ENCODE measurements around the gene ELFN2.
"Not testable (repeated sequence)": the region's sequence is repeated elsewhere in the genome, so short reads cannot be mapped to it uniquely, and the experiment has no call there.

The ELFN2 gene, protein sequence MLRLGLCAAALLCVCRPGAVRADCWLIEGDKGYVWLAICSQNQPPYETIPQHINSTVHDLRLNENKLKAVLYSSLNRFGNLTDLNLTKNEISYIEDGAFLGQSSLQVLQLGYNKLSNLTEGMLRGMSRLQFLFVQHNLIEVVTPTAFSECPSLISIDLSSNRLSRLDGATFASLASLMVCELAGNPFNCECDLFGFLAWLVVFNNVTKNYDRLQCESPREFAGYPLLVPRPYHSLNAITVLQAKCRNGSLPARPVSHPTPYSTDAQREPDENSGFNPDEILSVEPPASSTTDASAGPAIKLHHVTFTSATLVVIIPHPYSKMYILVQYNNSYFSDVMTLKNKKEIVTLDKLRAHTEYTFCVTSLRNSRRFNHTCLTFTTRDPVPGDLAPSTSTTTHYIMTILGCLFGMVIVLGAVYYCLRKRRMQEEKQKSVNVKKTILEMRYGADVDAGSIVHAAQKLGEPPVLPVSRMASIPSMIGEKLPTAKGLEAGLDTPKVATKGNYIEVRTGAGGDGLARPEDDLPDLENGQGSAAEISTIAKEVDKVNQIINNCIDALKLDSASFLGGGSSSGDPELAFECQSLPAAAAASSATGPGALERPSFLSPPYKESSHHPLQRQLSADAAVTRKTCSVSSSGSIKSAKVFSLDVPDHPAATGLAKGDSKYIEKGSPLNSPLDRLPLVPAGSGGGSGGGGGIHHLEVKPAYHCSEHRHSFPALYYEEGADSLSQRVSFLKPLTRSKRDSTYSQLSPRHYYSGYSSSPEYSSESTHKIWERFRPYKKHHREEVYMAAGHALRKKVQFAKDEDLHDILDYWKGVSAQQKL

DNA sequence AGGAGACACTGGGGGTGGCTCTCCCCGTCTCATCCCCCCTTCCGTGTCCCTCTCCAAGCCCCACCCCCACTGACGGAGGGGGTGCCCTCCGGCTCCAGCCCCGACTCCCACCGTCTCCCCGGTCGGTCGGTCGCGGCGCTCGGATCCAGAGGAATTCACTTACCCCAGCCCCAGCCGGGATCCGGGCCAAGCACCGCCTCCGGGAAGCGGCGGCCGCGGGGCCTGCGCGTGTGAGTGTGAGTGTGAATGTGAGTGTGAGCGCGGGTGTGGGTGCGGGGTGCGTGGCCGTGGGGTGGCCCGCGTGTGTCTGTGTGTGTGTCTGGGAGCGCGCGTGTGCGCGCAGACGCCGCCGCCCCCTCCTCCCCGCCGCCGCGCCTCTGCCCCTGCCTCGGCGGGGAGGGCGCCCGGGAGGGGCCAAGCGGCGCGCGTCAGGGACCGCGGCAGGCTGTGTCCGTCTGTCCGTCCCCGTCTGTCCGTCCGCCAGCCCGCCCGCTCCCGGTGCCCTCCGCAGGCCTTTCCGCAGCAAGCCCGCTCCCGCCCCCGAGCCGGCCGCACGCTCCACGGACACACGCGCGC, at the start of gene ELFN2:
Gene ELFN2 (minus strand): TSS at position 345 of the 576 bp plus-strand sequence. CDS start 51,945 bp downstream, outside the sequence.
- no peak for DNase-seq (ENCODE audit: low read depth in 1 of 2, low spot score in 1 of 2)

DNA sequence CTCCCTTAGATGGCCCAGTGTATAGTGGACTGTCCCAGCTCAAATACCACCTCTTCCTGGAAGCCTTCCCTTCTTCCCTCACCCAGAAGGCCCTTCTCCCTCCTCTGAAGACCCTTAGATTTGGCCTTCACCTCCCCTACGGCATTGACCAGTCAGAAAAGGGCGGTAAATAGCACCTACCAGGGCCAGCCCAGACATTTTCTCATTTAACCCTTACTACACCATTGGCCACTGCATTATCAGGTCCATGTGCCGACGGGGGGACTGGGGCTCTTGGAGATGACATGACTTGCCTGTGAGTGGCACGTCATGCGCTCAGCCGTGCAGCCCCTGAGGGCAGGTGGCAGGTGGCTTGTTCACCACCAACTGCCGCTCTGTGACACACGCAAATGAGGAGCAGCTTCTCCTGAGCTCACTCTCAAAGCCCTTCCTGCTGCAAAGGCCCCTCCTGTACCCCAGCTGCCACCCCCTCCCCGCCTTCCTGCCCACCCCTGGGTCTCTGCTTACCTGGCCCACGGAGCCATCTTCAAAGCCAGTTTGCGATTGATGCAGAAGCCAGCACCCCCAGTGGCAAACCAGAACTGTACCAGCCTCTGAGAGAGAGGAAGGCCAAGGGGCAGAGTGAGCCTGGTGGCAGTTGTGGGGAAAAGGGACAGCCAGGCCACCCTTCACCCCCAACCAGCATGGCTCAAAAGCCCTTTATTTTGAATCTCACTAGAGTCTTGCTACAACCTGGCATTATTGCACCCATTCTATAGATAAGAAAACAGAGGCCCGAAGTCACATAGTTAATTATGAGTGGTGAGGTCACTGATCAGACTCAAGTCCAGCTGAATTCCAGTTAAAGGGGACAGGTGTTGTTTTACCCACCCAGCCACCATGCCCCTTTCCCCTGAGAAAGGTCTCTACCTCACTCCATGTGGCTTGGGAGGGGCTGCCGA, 49.4 kb upstream of the ELFN2 start:
- no peak for DNase-seq (ENCODE audit: low read depth in 1 of 2, low spot score in 1 of 2)

DNA sequence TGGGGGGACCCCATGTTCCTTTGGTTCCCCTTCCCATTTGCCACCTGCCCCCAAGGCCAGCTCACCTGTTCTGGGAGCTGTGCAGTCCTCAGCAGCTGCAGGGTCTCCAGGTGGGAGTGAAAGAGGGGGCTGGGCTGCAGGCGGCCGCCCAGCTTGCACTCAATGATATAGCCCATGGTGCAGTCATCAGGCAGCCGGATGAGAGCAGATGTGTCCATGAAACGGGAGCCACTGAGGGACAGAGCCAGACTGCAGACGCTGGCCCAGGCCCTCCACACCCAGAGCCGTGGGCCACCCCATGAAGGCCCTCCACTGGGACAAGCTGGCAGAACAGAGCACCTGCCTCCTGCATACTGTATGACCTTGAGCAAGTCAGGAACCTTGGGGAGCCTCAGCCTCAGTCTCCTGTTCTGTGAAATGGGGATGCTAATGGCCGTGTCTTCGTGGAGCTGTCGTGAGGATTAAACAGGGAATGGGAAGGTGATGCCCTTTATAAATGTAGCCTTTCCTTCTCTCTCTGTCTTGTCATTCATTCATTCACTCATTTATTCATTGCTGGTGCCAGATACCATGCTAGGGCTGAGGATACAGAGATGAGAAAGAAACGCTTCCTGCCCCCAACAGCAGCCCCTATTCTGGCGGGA, 47.3 kb upstream of the ELFN2 start:
- no peak for DNase-seq (ENCODE audit: low read depth in 1 of 2, low spot score in 1 of 2)

DNA sequence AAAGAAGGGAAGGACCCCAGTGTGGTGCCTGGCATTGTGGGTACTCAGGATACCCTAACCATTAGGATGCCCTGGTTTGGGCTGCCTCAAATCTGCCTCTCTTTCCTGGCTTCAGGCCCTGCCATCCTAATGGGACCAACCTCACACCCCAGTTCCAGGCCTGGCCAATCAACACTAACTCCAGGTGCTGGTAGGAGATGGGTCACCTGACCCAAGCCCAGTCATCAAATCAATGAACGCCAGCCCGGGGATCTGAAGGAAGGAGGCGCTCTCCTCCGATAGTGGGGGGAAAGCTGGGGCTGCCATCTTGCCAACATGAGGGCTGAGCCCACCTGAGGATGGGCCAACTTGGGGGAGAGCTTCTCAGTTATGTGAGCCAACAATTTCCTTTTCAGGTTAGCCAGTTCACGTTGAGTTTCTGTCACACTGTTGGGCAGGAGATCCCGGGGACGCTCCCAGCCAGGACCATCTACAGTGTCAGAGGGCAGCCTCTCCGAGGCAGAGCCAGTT, 46.2 kb upstream of the ELFN2 start:
- DNase-seq (ENCODE audit: low read depth in 1 of 2, low spot score in 1 of 2), result no peak

DNA sequence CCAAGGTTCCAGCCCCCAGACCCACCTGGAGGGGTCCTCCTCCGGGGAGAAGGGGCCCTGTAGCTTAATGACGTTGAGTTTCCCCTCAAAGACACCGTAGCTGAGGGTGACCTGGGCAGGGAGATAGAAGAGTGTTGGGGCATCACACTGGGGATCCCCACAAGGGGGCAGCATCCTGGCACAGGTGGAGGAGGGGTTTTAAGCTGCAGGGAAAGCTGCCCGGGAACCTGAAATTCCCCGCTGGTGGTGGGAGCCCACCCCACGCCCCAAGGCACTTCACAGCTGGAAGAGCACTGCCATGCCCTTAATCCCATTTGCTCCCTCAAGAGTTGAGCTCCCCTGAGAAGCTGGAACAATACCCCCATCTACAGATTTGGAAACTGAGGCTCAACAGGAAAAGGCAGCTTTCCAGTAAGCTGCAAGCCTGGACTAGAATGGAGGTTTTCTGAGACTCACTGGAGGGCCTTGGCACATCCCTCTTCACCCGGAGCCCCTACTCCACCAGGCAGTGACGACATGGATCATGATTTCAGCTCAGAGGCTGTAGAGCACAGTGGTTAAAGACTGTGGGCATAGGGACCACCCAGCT, 45.2 kb upstream of the ELFN2 start:
- peak in 1 of 2 donors; percentile 13 for DNase-seq (ENCODE audit: low read depth in 1 of 2, low spot score in 1 of 2)

DNA sequence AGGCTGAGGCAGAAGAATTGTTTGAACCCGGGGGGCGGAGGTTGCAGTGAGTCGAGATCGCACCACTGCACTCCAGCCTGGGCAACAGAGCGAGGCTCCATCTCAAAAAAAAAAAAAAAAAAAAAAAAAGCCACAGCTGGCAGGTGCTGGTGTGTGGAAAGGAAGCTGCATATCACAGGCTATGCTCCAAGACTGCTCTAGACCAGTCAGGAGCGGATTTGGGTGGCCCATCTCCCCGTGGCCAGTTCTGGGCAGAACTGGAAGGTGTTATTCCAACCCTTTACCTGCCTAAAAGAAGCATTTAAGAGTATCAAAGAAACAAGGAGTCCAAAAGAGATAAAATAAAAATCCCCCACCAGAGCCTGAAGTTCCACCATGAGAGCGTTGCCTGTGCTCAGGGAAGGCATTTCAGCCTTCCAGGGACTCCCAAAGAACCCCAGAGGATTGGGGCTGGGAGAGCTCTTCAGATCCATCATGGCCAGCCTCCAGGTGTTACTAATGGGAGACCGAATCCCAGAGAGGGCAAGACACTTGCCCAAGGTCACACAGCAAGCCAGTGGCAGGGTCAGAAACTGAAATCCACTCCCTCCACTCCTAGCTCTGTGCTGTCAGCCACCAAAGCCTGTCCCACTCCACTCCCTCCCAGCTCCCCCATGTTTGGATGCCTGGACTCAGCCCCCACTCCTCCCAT, 44.6 kb upstream of the ELFN2 start:
- DNase-seq (ENCODE audit: low read depth in 1 of 2, low spot score in 1 of 2), result no peak

DNA sequence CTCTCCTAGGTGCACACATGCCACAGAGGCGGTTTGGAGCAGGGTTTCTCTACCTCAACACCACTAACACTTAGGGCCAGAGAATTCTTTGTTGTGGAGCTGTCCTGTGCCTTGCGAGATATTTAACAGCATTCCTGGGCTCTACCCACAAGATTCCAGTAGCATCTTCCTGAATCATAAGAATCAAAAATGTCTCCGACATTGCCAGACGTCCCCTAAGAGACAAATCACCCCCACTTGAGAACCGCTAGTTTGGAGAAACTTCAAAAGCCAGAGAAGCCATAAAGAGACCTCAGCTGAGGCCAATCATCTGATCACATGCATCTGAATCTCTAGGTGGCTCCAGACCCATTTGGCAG, 42.8 kb upstream of the ELFN2 start:
- DNase-seq (ENCODE audit: low read depth in 1 of 2, low spot score in 1 of 2), result no peak

DNA sequence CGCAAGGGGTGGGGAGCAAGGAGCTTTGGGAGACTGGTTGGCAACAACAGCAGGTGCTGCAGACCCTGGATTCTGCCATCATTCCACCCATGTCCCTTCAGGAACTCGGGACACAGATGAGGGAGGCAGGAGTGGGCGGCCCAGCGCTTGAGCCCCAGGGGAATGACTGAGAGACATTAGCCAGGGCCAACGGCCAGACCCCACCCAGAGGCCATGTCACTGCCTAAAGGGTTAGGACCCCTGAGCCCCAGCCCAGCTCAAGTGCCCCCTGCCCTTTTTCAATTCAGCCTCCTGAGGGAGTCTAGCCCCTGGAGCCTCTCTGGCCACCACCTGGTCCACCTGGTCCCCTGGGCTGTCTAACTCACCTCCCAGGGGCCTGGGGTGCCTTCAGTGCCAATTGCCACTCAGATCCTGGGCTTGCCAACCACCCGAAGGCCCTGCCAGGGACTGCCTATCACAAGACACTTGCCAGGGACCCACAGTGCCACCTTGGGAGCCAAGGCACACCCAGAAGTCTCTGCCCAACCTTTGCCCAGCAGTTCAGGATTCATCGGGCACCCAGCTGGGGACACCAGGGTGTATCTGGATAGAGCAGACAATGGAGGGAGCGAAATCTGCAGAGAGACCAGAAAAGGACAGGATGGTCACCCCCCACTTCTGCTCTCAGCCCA, 42.3 kb upstream of the ELFN2 start:
- DNase-seq (ENCODE audit: low read depth in 1 of 2, low spot score in 1 of 2), result no peak

DNA sequence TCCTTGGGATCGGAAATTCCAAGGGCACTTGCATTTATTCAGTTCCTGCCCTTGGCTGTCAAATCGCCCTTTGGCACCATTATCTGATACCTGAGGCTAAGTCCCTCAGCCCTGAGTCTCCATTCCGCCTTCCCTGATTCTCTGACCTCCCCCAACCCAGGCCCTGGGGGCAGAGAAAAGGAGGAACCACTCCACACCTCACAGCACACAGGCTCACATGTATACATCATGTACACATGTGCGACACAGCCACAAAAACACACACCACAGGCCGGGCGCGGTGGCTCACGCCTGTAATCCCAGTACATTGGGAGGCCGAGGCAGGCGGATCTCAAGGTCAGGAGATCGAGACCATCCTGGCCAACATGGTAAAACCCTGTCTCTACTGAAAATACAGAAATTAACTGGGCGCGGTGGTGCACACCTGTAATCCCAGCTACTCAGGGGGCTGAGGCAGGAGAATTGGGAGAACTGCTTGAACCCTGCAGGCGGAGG, 41.0 kb upstream of the ELFN2 start:
- not testable (repeated sequence) for DNase-seq (ENCODE audit: low read depth in 1 of 2, low spot score in 1 of 2)

DNA sequence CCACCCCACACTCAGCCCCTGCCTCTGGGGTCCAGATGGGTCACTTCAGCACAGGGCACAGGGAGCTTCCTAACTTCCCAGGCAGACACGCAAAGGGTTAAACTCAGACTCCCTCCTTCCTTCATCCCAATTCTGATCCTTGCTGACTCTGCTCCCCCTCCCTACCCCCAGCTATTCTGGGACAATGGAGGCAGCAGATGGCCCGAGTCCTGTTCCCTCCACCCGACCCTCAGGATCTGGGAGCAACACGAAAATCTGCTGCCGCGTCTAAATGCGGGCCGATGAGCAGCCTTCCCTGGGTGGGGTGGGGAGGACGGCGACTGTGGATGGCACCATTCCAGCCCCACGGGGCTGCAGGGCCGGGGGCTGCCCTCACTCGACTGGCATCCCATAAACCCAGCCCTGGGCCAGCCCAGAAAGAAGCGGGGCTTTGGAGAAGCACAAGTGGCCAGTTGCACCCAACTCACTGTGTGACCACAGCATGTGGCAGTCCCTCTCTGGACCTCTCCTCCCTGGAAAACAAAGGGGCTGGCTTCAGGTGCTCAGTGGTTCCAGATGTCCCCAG, 40.2 kb upstream of the ELFN2 start:
- no peak for DNase-seq (ENCODE audit: low read depth in 1 of 2, low spot score in 1 of 2)

DNA sequence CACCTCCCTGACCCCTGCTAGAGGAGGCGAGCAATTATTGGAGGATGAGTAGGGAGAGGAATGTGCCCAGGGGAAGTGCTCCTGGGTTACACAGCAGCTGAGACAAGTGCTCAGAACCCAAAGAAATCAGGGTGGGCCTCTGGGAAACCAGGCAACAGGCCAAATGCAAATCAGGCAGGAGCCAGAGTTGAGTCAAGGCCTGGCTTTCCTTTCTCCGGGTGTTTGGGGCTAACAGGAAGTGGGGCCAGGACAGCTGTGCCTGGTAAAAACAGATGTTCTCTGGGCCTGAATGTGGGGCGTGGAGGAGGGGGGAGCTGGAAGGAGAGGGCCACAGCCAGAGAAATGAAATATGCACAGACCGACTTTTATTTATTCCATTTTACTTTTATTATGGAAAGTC, 36.9 kb upstream of the ELFN2 start:
- no peak for DNase-seq (ENCODE audit: low read depth in 1 of 2, low spot score in 1 of 2)

DNA sequence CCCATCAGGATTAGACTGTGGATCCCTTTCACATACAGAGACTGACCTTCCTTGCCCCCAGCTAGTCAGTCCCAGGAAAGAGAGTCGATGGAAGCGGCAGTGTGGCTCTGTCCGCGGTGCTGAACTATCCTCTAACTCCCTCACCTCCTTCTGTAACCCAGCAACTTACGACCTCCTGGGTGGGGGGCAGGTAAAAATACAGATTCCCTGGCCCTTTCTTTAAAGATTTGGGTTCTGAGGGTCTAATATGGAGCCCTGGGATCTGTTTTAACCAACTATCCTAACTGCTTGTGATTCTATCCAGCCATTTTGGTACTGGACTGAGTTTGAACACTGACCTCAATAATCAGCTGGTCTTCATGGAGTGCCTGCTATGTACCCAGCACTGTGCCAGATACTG, 35.7 kb upstream of the ELFN2 start:
- no peak for DNase-seq (ENCODE audit: low read depth in 1 of 2, low spot score in 1 of 2)

DNA sequence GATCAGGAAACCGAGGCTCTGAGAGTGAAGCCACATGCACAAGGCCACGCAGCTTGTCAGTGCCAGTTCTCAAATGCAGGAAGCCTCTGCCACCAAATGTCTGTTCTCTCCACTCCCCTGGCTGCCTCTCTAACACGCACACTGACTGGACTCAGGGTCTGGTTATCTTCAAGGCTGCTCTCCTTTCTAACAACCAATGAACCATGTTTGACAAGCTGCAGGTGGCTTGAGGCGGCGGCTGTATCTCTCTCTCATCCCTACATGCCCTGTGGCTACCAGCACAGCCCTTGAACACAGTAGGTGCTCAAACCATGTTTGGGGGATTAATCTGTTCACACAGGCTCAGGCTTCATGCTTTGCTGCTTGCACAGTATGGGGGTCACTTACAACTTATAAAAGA, 35.2 kb upstream of the ELFN2 start:
- DNase-seq (ENCODE audit: low read depth in 1 of 2, low spot score in 1 of 2), result no peak

DNA sequence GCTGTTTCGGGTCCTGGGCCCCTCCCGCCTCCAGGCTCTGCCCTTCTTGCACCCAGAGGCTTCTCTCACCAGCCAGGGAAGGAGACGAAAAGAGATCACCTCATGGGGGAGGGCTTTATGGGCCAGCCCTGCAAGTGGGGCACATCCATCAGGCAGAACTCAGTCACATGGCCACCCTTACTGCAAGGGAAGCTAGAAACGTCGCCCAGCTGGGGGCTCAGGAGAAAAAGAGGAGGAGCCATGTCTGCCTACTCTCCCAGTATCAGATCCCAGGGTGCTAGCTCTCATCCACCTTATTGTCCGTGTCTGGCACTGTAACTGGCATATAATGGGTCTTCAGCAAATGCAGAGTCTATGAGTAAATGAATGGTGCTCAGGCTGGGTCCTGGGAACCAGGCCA, 34.7 kb upstream of the ELFN2 start:
- DNase-seq (ENCODE audit: low read depth in 1 of 2, low spot score in 1 of 2), result no peak

DNA sequence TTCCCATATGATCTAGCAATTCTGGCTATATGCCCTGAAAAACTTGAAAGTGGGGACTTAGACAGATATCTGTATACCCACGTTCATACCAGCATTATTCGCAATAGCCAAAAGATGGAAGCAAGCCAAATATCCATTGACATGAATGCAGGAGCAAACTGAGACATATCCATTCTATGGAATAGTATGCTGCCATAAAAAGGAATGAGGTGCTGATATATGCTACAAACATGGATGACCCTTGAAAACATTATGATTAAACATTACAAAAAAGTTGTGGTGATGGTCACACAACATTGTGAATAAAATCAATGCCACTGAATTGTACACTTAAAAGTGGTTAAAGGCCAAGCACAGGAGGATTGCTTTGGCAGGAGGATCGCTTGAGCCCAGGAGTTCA, 33.4 kb upstream of the ELFN2 start:
- no peak for DNase-seq (ENCODE audit: low read depth in 1 of 2, low spot score in 1 of 2)

DNA sequence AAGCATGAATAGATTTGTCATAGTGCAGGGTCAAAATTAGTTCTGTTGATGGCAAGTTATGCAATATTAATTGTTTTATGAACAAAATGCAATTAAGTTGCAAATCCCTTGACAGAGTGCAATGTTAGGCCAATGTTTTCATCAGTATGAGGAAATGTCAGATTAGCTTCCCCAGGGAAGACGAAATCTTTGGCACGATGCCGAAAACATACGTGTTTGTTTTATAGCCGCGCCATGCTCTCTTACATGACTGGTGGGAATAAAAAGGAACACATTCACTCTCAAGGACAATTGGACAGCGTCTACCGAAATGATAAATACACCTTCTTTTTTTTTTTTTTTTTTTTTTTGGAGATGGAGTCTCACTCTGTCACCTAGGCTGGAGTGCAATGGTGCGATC, 31.9 kb upstream of the ELFN2 start:
- DNase-seq (ENCODE audit: low read depth in 1 of 2, low spot score in 1 of 2), result no peak

DNA sequence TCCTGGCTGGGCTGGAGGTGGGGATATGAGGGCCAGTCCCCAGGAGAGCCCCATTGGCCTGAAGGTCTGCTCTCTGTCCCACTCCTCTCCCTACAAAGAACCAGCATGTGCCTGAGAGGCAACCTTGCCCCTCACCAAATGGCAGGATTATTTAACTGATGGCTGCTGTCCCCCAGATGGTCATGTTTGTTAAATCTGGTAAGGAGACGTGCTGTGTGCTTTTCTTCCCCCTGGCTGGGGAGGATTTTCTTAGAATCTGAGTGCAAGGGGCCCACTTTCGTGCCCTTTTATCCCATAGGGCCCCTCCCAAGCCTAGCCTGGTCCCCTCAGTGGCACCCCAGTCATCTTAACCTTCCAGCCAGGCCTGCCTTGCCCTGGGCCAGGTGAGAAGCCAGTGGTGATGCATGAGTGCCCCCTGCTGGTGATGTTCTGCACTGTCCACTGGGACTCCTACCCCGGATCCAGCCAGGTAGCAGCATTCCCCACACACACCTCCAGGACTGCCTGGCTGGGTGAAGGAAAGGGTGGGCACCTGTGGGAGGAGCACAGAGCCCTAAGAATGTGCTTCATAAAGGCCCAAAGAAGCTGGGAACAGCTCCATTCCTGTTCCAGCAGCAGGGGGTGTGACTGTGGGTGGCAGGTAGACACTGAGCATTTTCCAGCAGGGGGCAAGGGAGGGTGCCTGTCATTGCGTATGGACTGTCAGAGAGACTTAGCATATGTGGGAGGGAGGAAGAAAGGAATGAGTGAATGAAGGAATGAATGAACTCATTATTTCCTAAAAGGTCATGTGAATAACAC, 30.0 kb upstream of the ELFN2 start:
- peak; percentile 82 to 86 for DNase-seq (ENCODE audit: low read depth in 1 of 2, low spot score in 1 of 2)

Measured in activated CD4-positive, alpha-beta T cell treated with anti-CD3 and anti-CD28 coated beads, Interleukin-2, amount 50 U/mL, for 24 hours (primary cell).